Activated CD8-positive, alpha-beta T cell treated with anti-CD3 and anti-CD28 coated beads for 36 hours (primary cell): ENCODE data around the gene CLPTM1L. TPM values are rescaled to one million over a fixed set of nuclear protein-coding genes. Genes with fewer than 3 reads are reported as not detected.

ENCODE experiments used
- ATAC-seq: fragments of 200-7000 bp; cut with Tn5 transposase; one replicate; pipeline ENCODE4 v1.10.0; 2021; ENCODE audit warnings: mild to moderate bottlenecking, moderate library complexity
- CTCF ChIA-PET: fragments of 350-600 bp; sonication (Branson Sonifier 250); formaldehyde crosslinking; loops from one replicate; lab custom pipeline; 2021; ENCODE audit warnings: antibody characterized with exemption; lab: Charles Lee
- POLR2A ChIA-PET: fragments of 350-600 bp; sonication (Branson Sonifier 250); formaldehyde crosslinking; loops from one replicate; lab custom pipeline; 2021; ENCODE audit warnings: antibody characterized with exemption; lab: Charles Lee
- DNase-seq: peaks from one replicate; pipeline ENCODE4 v3.0.0-alpha.2; 2020
- H3K27ac Mint-ChIP-seq: one replicate; pipeline ENCODE4 v1.8.0; 2021; ENCODE audit warnings: mild to moderate bottlenecking, mixed read lengths
- H3K27me3 Mint-ChIP-seq: one replicate; pipeline ENCODE4 v1.8.0; 2021; ENCODE audit warnings: mixed read lengths
- H3K36me3 Mint-ChIP-seq: one replicate; pipeline ENCODE4 v1.8.0; 2021; ENCODE audit warnings: low read depth, mixed read lengths
- H3K4me1 Mint-ChIP-seq: one replicate; pipeline ENCODE4 v1.8.0; 2021; ENCODE audit warnings: low read depth, mixed read lengths
- H3K4me3 Mint-ChIP-seq: one replicate; pipeline ENCODE4 v1.8.0; 2021; ENCODE audit warnings: mild to moderate bottlenecking, moderate library complexity, mixed read lengths
- H3K9me3 Mint-ChIP-seq: one replicate; pipeline ENCODE4 v1.8.0; 2021; ENCODE audit warnings: mixed read lengths
- CTCF ChIP-seq: fragments of 200-600 bp; IDR thresholded peaks from one replicate; pipeline ENCODE4 v1.8.0; 2022; ENCODE audit warnings: antibody characterized with exemption, mild to moderate bottlenecking
- intact Hi-C: fragments of 100-400 bp; cut with micrococcal nuclease; formaldehyde crosslinking; loops from one replicate; pipeline ENCODE4 v1.10.0; 2022
- total RNA-seq, 2 experiments: library from RNA; stranded (reverse); gene quantifications; one replicate each; pipeline ENCODE4 v1.2.3, GENCODE V29; 2021

CLPTM1L gene
- total RNA-seq, 2 experiments from 2014 or later = 51.4 to 56.2 TPM

- no peak overlapping the region for H3K27ac Mint-ChIP-seq
- no peaks in the 10 kb centered on the region for H3K9me3 Mint-ChIP-seq
- ChIA-PET CTCF (no interaction called here), POLR2A (interaction anchor here (0.6 to 0.7 kb wide), 2 partner anchors 11 to 376 kb away, joined by 3 read pairs; no protein-coding TSS in a partner anchor)
- no peak for TF ChIP-seq CTCF
- no peak for ATAC-seq
- H3K4me3 Mint-ChIP-seq = no peak overlapping the region
- peaks cover 11% of the 10 kb centered on the region for H3K36me3 Mint-ChIP-seq
- no peak for DNase-seq
- intact Hi-C loops = no loop called here
- no peaks in the 10 kb centered on the region for H3K27me3 Mint-ChIP-seq
- no peaks in the 10 kb centered on the region for H3K4me1 Mint-ChIP-seq
Measured at GRCh38 chr5:1282131-1282992, 62.5 kb downstream of the CLPTM1L start.

- H3K9me3 Mint-ChIP-seq = no peaks in the 10 kb centered on the region
- intact Hi-C loops = no loop called here
- POLR2A ChIA-PET = no interaction called here
Measured at GRCh38 chr5:1281038-1281882, 63.6 kb downstream of the CLPTM1L start.

DNA sequence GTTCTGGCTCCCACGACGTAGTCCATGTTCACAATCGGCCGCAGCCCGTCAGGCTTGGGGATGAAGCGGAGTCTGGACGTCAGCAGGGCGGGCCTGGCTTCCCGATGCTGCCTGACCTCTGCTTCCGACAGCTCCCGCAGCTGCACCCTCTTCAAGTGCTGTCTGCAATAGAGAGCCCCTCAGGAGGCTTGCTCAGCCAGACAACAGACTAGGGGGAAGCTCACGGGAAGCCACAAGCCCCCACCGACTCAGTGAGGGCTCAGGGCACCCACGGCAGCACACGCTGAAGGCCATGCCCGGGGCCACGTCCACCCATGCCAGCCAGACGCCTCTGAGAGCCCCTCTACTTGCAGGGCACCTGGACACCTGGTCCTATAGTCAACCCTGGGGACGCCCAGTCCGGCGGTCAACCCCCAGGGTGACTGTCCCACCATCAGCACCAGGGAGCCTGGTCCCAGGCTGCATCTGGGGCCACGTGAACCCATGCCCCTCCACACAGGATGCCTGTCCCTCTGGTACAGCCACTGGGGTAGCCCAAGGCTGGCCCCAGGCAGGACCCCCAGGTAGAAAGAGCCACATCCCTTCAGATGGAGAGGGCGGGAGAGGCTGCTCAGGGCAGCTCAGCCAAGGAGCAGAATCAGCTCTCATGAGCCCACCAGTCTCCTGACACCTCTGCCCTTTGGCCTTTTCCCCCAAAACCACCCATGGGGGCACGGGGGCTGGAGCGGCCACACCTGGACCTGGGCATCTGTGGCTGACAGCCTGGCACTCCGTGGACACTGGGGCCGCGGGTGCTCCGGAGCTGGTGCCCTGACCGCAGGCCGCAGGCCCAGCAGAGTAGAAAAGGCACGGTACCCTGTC lies 64.5 kb downstream of the CLPTM1L start:
- Mint-ChIP-seq H3K4me1 (no peaks in the 10 kb centered on the region), H3K27me3 (peaks cover 1% of the 10 kb centered on the region), H3K9me3 (no peaks in the 10 kb centered on the region), H3K4me3 (no peak overlapping the region), H3K36me3 (peaks cover 10% of the 10 kb centered on the region), H3K27ac (no peak overlapping the region)
- ATAC-seq (no peak), DNase-seq (no peak)
- ChIA-PET POLR2A (no interaction called here), CTCF (interaction anchor here (1.0 kb wide), 1 partner anchor 170 kb away, joined by 3 read pairs; no protein-coding TSS in a partner anchor)
- no peak for TF ChIP-seq CTCF
- intact Hi-C loops = no loop called here

More at GRCh38 chr5:1281038-1281882, 63.6 kb downstream of the CLPTM1L start:
- H3K27ac Mint-ChIP-seq = no peak overlapping the region
- no peak for TF ChIP-seq CTCF
- CTCF ChIA-PET = interaction anchor here (1.0 kb wide), 1 partner anchor 169 kb away, joined by 3 read pairs; no protein-coding TSS in a partner anchor
- no peak for DNase-seq
- peaks cover 1% of the 10 kb centered on the region for H3K27me3 Mint-ChIP-seq
- H3K4me1 Mint-ChIP-seq = no peaks in the 10 kb centered on the region
- ATAC-seq = no peak
- H3K36me3 Mint-ChIP-seq = peaks cover 11% of the 10 kb centered on the region
- H3K4me3 Mint-ChIP-seq = no peak overlapping the region

DNA sequence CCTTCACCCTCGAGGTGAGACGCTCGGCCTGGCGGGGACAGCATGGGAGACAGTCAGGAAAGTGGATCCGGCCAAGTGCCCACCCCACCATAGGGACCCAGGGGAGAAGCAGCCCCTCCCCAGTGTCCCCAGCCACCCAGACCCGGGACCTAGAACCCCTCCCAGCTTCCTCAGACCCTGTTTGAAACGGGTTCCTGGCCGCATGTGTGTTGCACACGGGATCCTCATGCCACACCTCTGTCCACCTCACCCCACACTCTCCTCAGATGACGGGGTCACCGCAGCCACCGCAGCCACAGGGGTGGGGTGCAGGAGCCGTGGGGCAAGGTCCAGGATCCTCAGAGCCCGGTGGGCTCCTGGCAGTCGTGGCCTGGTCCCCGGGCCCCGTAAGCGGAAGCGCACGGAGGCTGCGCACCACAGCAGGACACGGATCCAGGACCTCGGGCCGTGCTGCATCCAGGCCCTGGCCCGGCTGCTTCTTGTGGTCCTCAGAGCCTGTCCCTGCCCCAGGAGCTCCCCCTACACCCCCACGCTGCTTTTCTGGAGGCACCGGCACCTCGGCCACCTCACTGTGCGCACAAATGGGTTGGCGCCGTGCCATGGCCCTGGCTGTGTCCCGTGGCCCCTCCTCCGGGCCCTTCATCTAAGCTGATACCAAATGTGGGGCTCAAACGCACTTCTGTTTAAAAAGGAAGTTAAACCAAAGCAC lies 65.3 kb downstream of the CLPTM1L start:
- Mint-ChIP-seq H3K9me3 (no peaks in the 10 kb centered on the region), H3K27ac (no peak overlapping the region), H3K4me3 (no peak overlapping the region), H3K27me3 (peaks cover 3% of the 10 kb centered on the region), H3K4me1 (no peaks in the 10 kb centered on the region), H3K36me3 (peaks cover 12% of the 10 kb centered on the region)
- CTCF ChIA-PET = no interaction called here
- intact Hi-C loops = no loop called here
- POLR2A ChIA-PET = no interaction called here
- no peak for DNase-seq
- TF ChIP-seq CTCF = no peak
- ATAC-seq = no peak
